GM19463 (cell line): ENCODE measurements around the gene VWA5A.
"Not testable (repeated sequence)": the region's sequence is repeated elsewhere in the genome, so short reads cannot be mapped to it uniquely, and the experiment has no call there.

Experiments used
- ATAC-seq: cut with Tn5 transposase; IDR thresholded peaks from one replicate; pipeline ENCODE4 v1.9.1; 2021; ENCODE audit warnings: mild to moderate bottlenecking, moderate library complexity; ENCODE audit not compliant: unreplicated experiment

VWA5A gene

DNA sequence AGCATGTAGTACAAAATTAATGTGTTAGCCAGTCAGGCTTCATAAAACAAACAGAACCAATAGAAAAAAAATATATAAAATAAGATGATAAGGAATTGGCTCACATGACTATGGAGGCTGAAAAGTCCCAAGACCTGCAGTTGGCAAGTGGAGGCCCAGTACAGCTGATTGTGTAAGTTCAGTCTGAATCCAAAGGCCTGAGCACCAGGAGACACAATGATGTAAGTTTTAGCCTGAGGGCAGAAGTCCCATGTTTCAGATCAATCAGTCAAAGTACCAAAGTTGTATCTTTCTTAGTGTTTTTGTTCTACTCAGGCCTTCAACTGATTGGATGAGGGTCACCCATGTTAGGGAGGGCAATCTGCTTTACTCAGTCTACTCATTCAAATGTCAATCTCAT, 53.5 kb downstream of the VWA5A start:
- ATAC-seq, result no peak

DNA sequence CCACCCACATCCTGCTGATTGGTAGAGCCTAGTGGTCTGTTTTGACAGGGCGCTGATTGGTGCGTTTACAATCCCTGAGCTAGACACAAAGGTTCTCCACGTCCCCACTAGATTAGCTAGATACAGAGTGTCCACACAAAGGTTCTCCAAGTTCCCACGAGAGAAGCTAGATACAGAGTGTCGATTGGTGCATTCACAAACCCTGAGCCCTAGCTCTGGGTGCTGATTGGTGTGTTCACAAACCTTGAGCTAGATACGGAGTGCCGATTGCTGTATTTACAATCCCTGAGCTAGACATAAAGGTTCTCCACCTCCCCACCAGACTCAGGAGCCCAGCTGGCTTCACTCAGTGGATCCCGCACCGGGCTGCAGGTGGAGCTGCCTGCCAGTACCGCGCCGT, 55.1 kb downstream of the VWA5A start:
- not testable (repeated sequence) for ATAC-seq

DNA sequence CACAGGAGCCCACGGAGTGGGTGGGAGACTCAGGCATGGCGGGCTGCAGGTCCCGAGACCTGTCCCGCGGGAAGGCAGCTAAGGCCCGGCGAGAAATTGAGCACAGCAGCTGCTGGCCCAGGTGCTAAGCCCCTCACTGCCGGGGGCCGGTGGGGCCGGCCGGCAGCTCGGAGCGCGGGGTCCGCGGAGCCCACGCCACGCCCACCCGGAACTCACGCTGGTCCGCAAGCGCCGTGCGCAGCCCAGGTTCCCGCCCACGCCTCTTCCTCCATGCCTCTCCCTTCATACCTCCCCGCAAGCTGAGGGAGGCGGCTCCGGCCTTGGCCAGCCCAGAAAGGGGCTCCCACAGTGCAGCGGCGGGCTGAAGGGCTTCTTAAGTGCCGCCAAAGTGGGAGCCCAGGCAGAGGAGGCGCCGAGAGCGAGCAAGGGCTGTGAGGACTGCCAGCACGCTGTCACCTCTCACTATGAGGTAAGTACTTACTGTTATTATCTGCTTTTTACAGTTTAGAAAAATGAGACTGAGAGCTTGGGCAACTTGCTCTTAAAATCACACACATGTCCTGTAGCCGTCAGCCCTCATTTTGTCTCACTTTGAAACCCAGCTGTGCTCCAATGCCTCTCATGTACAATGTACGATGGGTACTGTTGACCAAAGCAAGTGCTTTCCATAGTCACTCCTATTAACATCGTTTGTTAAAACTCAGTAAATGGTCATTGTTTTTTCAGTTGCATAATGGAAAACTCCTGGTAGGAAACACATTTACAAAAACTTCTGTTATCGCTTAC, 55.7 kb downstream of the VWA5A start:
- no peak for ATAC-seq

DNA sequence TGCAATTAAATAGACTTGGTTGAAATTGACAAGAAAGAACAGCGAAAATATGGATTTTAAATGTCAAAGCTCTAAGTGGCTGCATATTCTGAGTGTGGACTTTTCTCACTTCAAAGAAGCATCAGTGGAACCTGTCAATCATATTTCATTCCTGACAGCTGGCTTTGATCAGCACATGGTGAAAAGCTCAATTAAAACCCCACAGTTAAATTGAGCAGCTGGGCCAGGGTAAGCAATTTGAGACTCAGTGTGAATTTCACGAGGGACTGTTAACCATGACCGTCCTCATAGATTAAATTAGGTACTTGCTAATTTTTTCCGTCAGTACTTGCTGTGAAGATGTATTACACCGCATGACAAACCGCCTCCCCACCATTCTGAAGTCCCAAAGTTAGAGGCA, 56.9 kb downstream of the VWA5A start:
- no peak for ATAC-seq

DNA sequence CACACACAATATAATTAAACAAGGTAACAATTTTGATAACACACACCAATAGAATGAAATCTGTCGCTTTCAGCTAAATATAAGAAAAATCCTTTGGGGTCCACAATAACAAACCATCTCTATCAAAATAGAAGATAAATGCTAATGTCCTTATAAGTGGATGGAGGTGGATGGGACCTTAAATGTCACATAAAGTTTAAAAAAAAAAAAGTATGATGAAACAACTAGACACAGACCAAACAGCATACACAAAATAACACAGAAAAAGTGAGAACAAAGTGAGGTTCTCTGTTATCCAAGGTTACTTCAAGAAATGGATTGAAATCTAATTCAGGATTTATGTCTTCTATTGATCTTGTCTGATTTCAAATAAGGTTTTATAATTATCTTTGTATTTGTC, 57.3 kb downstream of the VWA5A start:
- ATAC-seq, result no peak

DNA sequence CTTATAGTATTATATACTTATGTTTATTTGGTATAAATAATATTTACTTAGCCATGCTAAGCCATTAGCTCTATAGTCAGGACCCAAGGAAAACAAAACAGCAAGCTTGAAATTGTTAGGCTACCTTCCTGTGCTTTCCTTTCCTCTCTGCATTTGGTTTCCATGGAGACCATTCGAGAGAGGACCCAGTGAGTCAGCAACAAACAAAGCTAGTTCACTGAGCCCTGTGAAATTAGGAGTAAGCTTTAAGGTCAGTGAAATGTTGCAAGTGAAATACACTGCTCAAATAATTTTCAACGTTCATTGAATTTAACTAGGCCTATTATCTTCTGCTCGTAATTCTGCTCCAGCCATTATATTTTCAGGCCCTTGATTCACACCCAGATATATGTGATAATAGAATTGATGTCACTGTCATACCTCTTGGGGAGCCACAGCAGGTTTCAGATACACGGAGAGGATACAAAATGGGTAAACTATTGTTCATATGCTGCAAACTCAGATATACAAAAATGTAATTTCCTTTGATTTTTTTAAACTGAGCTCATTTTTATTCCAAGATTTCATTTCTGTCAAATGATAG, 58.8 kb downstream of the VWA5A start:
- ATAC-seq, result no peak

DNA sequence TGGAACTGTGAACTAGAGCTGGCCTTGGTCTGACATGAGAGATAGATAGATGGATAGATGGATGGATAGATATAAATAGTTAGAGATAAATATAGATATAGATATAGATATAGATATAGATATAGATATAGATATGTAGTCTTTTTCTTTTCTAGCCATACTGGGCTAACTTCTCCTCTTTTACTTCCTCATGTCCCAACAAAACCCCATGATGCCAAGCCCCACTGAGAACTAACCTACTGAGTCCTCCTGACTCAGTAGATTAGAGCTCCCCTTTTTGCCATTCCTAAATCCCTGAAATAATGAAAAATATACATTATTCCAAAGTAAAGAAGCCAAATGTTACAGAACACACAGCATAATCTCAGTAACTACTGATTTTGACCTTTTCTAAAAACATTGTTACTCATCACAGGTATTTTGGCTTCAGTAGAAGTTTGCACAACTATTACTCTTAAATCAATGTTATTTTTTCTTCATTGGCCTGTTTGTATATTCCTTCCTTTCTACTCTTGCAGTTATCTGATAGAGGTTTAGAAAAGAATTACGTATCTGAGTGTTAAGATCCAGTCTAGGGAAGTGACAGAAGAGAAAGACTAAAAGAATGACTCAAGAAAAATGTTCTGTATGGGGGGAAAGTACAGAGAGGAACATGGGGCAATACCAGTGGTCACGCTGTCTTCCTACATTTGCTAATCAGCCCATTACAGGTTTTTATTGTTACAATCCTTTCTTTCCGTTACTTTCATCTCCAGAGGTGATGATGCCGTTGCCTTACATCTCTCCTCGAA, 61.9 kb downstream of the VWA5A start:
- ATAC-seq, result no peak

DNA sequence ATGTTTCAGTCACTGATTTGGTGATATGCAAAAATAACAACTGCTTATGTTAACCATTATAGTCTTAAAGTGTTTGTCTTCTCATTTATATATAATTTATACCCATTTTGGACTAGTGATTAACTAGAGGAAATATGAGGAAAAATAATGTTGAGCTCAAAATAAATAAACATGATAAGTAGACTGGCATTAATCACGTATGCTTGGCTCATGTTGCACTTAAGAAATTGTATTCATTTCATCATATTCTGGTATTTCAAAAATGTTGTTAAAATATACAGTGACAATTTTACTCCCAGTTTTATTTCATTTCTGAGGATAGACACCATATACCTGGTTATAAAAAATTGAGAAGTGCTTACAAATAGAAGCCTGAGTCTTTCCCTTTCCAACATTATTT, 64.1 kb downstream of the VWA5A start:
- ATAC-seq, result no peak

DNA sequence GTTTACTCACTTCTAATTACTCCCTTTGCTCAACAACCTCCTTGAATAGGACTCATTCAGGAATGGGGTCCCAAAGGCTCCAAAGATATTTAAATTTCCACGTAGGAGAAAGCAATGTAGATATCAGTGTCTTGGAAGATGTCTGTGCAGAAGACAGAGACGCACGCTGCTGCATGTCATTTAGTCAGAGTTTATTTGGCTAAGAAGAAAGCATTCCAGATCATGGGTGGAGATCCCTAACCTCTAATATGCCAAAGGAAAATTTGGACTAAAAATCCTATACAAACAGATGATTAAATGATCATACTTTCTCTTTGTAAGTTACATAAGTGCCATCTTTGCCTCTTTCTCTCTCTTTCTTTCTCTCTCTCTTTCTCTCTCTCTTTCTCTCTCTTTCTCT, 67.8 kb downstream of the VWA5A start, which contains the start of gene OR10D3:
TSS of gene OR10D3 (plus strand) at position 278 of the 400 bp plus-strand sequence. CDS start 1,925 bp downstream, outside the sequence.
- ATAC-seq, result no peak

DNA sequence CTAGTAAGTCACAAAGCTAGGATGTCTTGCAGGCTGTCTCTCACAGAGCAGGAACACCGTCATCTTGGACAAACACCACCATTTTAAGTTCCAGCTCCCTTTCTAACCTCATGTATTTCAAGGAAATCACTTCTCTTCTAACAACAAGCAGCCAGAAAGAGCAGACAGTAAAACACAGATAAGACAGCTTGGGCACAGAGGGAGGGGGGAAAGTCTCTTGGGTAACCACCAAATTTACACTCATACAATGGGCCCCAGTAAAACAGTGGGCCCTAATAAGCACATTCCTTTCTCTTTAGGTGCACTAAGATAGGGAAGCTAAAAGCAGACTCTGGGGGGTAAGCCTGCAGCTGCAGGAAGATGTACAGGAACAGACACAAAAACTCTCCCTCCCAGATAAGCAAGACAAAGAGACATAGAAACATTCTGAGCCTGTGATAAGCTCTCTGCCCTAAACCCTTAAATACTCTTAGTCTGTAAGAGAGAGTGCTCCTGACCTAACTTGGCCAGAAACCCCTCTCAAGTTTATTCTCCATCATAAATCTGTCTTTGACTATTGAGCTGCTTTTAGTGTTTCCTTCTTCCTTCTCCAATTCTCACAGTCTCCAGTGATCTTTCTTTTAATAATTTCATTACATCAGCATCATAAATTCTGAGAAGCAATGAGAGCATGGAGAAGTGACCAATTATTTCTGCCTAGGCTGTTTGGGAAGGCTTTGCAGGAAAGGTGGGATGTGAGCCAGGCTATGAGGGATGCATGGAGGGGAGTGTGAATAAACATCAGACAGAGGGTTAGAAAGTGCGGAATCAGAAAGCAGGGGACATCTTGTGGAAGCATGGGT, 75.3 kb downstream of the VWA5A start:
- ATAC-seq, result no peak

DNA sequence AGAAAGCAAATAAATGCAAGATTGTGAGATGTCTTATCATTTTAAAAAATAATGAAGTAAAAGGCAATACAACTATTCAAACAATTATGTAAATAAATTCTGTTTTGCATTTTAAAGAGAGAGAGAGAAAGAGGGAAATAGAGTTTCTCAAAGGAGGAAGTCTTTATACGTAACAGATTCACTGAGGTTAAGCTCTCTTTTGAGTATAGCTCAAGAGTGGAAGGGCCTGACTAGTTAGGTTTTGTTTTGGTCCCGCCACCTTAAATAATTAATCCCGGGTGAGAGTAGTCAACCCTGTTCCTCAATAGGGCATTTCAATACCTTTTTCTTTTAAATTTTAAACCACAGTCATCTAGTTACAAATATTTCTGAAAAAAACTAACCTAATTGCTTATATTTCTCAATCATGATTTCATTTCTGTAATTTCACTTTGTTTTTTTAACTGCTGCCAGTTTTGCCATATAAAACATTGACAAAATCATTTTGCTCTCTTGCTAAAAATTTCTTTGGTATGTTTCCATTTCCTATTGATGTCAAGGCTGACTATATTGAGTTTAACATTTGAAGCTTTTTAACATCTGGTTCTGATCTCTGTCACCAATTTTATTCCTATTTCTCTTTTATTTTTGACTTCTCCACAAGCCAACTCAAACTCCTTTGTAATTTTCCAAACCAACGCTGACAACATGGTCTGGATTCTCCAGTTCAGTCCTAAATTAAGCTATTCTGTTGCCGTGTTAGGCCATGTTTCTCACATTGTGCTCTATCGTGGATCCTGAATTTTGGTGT, 78.2 kb downstream of the VWA5A start:
- peak; percentile 52 for ATAC-seq

DNA sequence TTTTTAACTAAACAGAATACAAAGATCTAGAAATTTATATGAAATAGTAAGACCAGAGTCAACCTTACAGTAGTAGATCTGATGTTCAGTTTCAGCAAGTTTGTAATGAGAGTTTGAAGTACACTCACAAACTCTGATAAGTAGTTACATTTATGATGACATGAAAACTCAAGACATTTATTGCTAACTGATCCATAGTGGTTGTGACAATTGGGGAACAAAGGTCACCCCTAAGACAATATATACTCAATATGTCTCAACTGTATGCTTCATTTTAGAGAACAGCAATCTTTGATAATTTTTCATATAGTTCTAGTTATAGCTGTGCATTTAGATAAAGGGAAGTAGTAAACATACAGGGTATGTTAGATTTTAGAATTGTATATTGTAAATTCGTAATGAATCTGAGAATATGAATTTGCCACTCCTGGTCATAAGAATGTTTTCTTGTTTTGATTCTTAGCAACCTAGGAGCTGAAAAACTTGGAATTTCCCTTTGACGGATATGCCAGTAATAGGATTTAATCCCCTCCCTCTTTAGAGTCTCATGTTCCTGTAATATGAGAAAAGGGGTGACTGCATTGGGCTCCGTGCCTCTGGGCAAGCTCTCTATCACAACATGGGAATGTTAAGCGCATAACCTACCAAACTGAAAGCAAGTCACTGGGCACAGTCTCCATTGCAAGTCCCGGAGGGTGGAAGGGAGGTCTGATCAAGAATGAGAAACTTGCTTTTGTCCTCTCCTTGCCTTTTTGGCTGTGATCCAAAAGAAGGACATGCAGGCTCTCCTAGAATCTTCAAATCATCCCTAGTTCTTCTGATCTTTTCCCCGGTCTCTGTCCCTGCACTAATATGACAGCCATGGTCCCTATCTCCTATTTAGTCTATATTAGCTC, 79.3 kb downstream of the VWA5A start:
- ATAC-seq, result no peak

DNA sequence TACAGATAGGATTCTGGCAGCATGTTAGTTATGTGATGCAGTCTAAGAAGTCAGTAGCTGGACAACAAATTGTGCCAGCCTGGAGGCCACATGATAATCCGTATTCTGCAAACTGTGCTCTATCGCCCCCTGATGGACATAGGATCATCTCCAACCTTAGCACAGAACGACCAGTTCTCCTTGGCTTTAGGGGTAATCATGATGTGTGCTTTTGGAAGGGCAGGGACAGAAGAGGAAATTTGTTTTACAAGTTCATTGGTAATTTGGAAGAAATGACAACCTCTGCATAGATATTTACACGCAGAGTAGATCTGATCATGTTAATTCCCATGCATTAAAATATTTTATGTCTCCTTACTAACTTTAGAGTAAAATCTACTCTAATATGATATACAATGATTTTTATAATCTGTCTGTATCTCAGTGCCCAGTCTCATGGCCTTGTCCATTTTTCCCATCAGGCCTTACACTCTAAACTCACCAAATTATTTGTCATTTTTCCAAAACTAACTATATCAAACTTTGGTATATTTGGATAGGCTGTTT, 80.0 kb downstream of the VWA5A start:
- no peak for ATAC-seq
